Pericardium fibroblast (primary cell): Measurements from ENCODE around the gene ZDHHC24. TPM values are rescaled to one million over a fixed set of nuclear protein-coding genes. Genes with fewer than 3 reads are reported as not detected.

ENCODE experiments used
- total RNA-seq: library from RNA; depleted of rRNA; stranded (reverse); fragments of >200 nt; gene quantifications from 2 replicates; pipeline ENCODE4 v1.2.3, GENCODE V29; 2015

ZDHHC24 gene, protein sequence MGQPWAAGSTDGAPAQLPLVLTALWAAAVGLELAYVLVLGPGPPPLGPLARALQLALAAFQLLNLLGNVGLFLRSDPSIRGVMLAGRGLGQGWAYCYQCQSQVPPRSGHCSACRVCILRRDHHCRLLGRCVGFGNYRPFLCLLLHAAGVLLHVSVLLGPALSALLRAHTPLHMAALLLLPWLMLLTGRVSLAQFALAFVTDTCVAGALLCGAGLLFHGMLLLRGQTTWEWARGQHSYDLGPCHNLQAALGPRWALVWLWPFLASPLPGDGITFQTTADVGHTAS
- total RNA-seq, result 20.8 and 25.0 TPM in 2 replicates

DNA sequence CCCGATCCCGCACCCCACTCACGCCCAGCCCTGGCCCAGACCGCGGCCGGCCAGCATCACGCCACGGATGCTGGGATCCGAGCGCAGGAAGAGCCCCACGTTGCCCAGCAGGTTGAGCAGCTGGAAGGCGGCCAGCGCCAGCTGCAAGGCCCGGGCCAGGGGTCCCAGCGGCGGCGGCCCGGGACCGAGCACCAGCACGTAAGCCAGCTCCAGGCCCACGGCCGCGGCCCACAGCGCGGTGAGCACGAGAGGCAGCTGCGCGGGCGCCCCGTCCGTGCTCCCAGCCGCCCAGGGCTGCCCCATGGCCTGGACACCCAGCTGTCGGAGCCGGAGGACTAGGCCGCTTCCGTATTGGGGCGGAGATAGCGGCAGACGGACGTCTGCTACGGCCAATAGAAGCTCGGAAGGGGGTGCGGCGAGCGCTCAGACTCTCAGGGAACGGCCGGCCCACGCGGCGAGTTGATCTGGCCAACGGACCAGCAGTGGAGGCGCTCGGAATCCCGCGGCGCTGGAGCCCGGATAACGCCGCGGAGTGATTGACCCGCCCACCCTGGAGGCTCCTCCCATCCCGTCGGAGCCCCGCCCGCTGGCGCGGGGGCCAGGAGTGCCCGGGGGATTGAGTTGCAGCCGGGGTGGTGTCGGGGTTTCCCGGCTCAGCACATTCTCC, at the start of gene ZDHHC24:
Gene ZDHHC24, minus strand, starts transcription at position 348 of the 667 bp plus-strand sequence. Its CDS starts 45 bp downstream, at position 303.

DNA sequence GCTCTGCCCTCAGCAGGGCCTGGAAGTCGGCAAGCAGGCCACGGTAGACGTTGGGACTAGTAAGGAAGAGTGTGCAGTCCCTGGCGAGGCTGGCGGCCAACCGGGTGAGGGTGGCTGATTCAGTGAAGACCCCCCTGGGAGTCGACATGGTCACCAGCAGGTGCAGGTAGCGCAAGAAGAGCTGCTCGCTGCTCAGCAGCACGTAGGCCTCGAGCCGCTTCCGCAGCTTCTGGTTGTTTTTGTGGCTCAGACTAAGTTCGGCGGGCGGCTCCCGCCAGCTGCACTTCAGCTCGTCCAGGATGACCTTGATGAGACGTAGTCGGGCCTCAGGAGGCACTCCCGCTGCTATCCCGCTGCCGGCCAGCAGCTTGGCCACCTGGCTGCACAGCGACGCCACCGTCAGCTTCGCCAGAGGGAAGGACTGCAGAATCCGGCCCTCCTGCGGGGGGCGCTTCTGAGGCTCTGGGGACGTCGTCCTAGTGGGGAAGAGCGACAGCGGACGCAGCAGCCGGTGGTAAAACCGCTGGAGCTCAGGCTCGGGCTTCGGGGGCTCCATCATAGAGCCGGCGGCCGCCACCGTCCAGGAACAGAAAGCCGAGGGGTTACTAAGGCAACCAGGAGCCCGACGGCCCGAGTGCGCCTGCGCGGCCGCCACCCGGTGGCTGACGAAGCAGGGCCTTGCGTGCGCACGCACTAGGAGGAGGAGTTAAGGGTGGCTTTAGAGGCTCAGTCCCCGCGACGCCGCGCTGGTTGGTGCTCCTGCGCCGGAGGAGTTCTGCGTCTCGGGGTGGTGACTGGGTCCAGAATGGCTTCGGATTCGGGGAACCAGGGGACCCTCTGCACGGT, 46.8 kb upstream of the ZDHHC24 start, which contains the start of the genes CCDC87 and CCS:
Gene CCDC87, minus strand, starts transcription at position 607 of the 846 bp plus-strand sequence. Its CDS starts 48 bp downstream, at position 559.
Gene CCS, plus strand, starts transcription at position 729 of the 846 bp plus-strand sequence. Its CDS starts 77 bp downstream, at position 806.

GRCh38 chr11:66568124-66568916, 22.5 kb upstream of the ZDHHC24 start, which contains the start of gene CTSF:
TSS of gene CTSF (minus strand) at chr11:66568606. CDS start at chr11:66568486, 120 bp downstream.

GRCh38 chr11:66546368-66546965, 619 bp upstream of the ZDHHC24 start, which contains the start of gene ACTN3:
TSS of gene ACTN3 (plus strand) at chr11:66546903. CDS start at chr11:66546938, 35 bp downstream.

GRCh38 chr11:66510271-66510989, 35.4 kb downstream of the ZDHHC24 start, which contains the start of gene BBS1:
TSS of gene BBS1 (plus strand) at chr11:66510635. CDS start at chr11:66510660, 25 bp downstream.

GRCh38 chr11:66480117-66480938, 65.5 kb downstream of the ZDHHC24 start, which contains the start of gene DPP3:
TSS of gene DPP3 (plus strand) at chr11:66480434. CDS start at chr11:66482201, 1,767 bp downstream.

Other genes with a start within 250 kb of the ZDHHC24 start
- gene CD248, start 229.0 kb downstream of the ZDHHC24 start, total RNA-seq, result 500 and 529 TPM in 2 replicates
- gene RIN1, start 209.6 kb downstream of the ZDHHC24 start, total RNA-seq, result 18.4 and 25.3 TPM in 2 replicates
- gene BRMS1, start 200.9 kb downstream of the ZDHHC24 start, total RNA-seq, result 30.1 and 44.9 TPM in 2 replicates
- gene B4GAT1, start 198.4 kb downstream of the ZDHHC24 start, total RNA-seq, result 39.1 and 41.3 TPM in 2 replicates
- gene SLC29A2, start 174.3 kb downstream of the ZDHHC24 start, total RNA-seq, result 0.26 TPM in 1 of 2 replicates, not detected in the other
- under 0.01 TPM in 1 of 2 replicates, not detected in the other for gene NPAS4, start 125.0 kb downstream of the ZDHHC24 start, total RNA-seq
- 44.0 and 45.0 TPM in 2 replicates for gene MRPL11, start 107.2 kb downstream of the ZDHHC24 start, total RNA-seq
- 6.7 and 8.4 TPM in 2 replicates for gene PELI3, start 79.1 kb downstream of the ZDHHC24 start, total RNA-seq
- 24.4 and 52.5 TPM in 2 replicates for gene DPP3, start 65.6 kb downstream of the ZDHHC24 start, total RNA-seq
- 18.6 and 33.6 TPM in 2 replicates for gene BBS1, start 35.4 kb downstream of the ZDHHC24 start, total RNA-seq
- gene ACTN3, start 855 bp upstream of the ZDHHC24 start, total RNA-seq, result under 0.01 and 0.26 TPM in 2 replicates
- 70.1 and 83.0 TPM in 2 replicates for gene CTSF, start 22.6 kb upstream of the ZDHHC24 start, total RNA-seq
- 0.26 and 0.58 TPM in 2 replicates for gene CCDC87, start 47.0 kb upstream of the ZDHHC24 start, total RNA-seq
- 29.7 and 33.5 TPM in 2 replicates for gene CCS, start 47.1 kb upstream of the ZDHHC24 start, total RNA-seq
- 20.8 and 29.2 TPM in 2 replicates for gene RBM14, start 70.6 kb upstream of the ZDHHC24 start, total RNA-seq
- gene RBM4, start 92.7 kb upstream of the ZDHHC24 start, total RNA-seq, result 84.7 and 97.9 TPM in 2 replicates
- 17.2 and 17.7 TPM in 2 replicates for gene RBM4B, start 131.8 kb upstream of the ZDHHC24 start, total RNA-seq
- gene SPTBN2, start 183.2 kb upstream of the ZDHHC24 start, total RNA-seq, result 0.12 and 0.85 TPM in 2 replicates